Fibroblast of lung (primary cell): Measurements from ENCODE around the gene WDR44. TPM values are rescaled to one million over a fixed set of nuclear protein-coding genes. Genes with fewer than 3 reads are reported as not detected.

Source experiments
- DNase-seq, 2 donors: peaks; one replicate each; pipeline versions ENCODE4 v3.0.0 to v3.0.0-alpha.2; 2010; ENCODE audit warnings: low read depth in 2 of 2
- H2AFZ ChIP-seq: 2 replicates; pipeline ENCODE4 v1.5.1; 2012; ENCODE audit warnings: low read length, control low read depth, inconsistent platforms
- H3K27ac ChIP-seq: 2 replicates; pipeline ENCODE4 v1.5.1; 2011; ENCODE audit warnings: low read length, control low read depth; ENCODE audit not compliant: insufficient read depth
- H3K27me3 ChIP-seq: 2 replicates; pipeline ENCODE4 v1.5.1; 2011; ENCODE audit warnings: mild to moderate bottlenecking, low read length; ENCODE audit not compliant: control insufficient read depth, insufficient read depth
- H3K36me3 ChIP-seq: 2 replicates; pipeline ENCODE4 v1.5.1; 2011; ENCODE audit warnings: low read length; ENCODE audit not compliant: control insufficient read depth, insufficient read depth
- H3K4me1 ChIP-seq: 2 replicates; pipeline ENCODE4 v1.5.1; 2011; ENCODE audit warnings: low read length; ENCODE audit not compliant: control insufficient read depth, insufficient read depth; ENCODE audit errors: extremely low read depth
- H3K4me2 ChIP-seq: 2 replicates; pipeline ENCODE4 v1.5.1; 2011; ENCODE audit warnings: low read length, control low read depth; ENCODE audit not compliant: insufficient read depth; ENCODE audit errors: extremely low read depth
- H3K4me3 ChIP-seq, 4 experiments: fragments of 200-600 bp in 1 of 4; sonication (generic) in 1 of 4; replicated peaks in 1 of 4; 2 replicates each; pipeline ENCODE4 v1.5.1; 2011 to 2016; ENCODE audit warnings: low read length in 4 of 4, low read depth in 3 of 4, mild to moderate bottlenecking in 3 of 4, control low read depth in 2 of 4, inconsistent platforms in 1 of 4, mixed read lengths in 1 of 4; ENCODE audit not compliant: insufficient read depth in 1 of 4; ENCODE audit errors: control extremely low read depth in 1 of 4
- H3K79me2 ChIP-seq: 2 replicates; pipeline ENCODE4 v1.5.1; 2012; ENCODE audit warnings: mild to moderate bottlenecking, low read length, inconsistent platforms; ENCODE audit not compliant: control insufficient read depth, insufficient read depth
- H3K9ac ChIP-seq: 2 replicates; pipeline ENCODE4 v1.5.1; 2011; ENCODE audit warnings: mild to moderate bottlenecking, low read length, control low read depth; ENCODE audit not compliant: insufficient read depth
- H3K9me3 ChIP-seq: 2 replicates; pipeline ENCODE4 v1.5.1; 2012; ENCODE audit warnings: low read depth, low read length; ENCODE audit not compliant: control insufficient read depth, insufficient read depth
- H4K20me1 ChIP-seq: 2 replicates; pipeline ENCODE4 v1.5.1; 2011; ENCODE audit warnings: low read length; ENCODE audit not compliant: control insufficient read depth, insufficient read depth; ENCODE audit errors: extremely low read depth
- CTCF ChIP-seq, 2 donors: IDR thresholded peaks in 1 of 2; conservative IDR thresholded peaks in 1 of 2; 1 replicate in 1 of 2; 2 replicates in 1 of 2; pipeline ENCODE4 v1.5.1; 2011 to 2012; ENCODE audit warnings: low read length in 2 of 2, control low read depth in 1 of 2, inconsistent platforms in 1 of 2, low read depth in 1 of 2, mild to moderate bottlenecking in 1 of 2
- EZH2 ChIP-seq: IDR thresholded peaks from 2 replicates; pipeline ENCODE4 v1.5.1; 2012; ENCODE audit warnings: low read length, control low read depth, mild to moderate bottlenecking; ENCODE audit errors: missing control alignments
- polyA plus RNA-seq, 2 donors: library from polyadenylated mRNA; depleted of rRNA in 1 of 2; stranded (reverse) in 1 of 2; unstranded in 1 of 2; fragments of >200 nt; gene quantifications; 2 replicates each; pipeline ENCODE4 v1.2.1, GENCODE V29; 2011 to 2012; ENCODE audit warnings: missing spikeins in 1 of 2
- total RNA-seq: library from RNA; depleted of rRNA; stranded (reverse); fragments of >200 nt; gene quantifications from 2 replicates; pipeline ENCODE4 v1.2.1, GENCODE V29; 2014

WDR44 gene
- total and polyA plus RNA-seq, 2 donors (not counting 1 experiment from before 2014, with no cell fraction given): 15.0 to 20.6 TPM

GRCh38 chrX:118324588-118324987 lies 21.3 kb upstream of the WDR44 start:
- Histone ChIP-seq H3K4me3 (no peak overlapping the region), H3K9ac (no peak overlapping the region), H3K27me3 (no peaks in the 10 kb centered on the region), H3K36me3 (no peaks in the 10 kb centered on the region), H3K4me2 (no peak overlapping the region), H2AFZ (no peak overlapping the region), H4K20me1 (no peaks in the 10 kb centered on the region), H3K4me1 (no peaks in the 10 kb centered on the region), H3K27ac (no peak overlapping the region), H3K9me3 (no peaks in the 10 kb centered on the region), H3K79me2 (no peaks in the 10 kb centered on the region)
- no peak for TF ChIP-seq EZH2
- TF ChIP-seq CTCF (conservative IDR thresholded peaks at IDR 0.05 in 1 of 2, IDR thresholded peaks at IDR 0.05 in 1 of 2; ENCODE audit: low read depth in 1 of 2, low read length in 2 of 2): no peak
- DNase-seq: no peak

GRCh38 chrX:118325453-118325852 lies 20.5 kb upstream of the WDR44 start:
- Histone ChIP-seq H3K79me2 (no peaks in the 10 kb centered on the region), H3K4me2 (no peak overlapping the region), H4K20me1 (no peaks in the 10 kb centered on the region), H3K36me3 (no peaks in the 10 kb centered on the region), H3K27ac (no peak overlapping the region), H3K4me1 (no peaks in the 10 kb centered on the region), H2AFZ (no peak overlapping the region), H3K9ac (no peak overlapping the region), H3K4me3 (no peak overlapping the region), H3K27me3 (no peaks in the 10 kb centered on the region), H3K9me3 (no peaks in the 10 kb centered on the region)
- TF ChIP-seq EZH2 (no peak), CTCF (conservative IDR thresholded peaks at IDR 0.05 in 1 of 2, IDR thresholded peaks at IDR 0.05 in 1 of 2; ENCODE audit: low read depth in 1 of 2, low read length in 2 of 2) (peak in 1 of 2 donors; percentile 13)
- no peak for DNase-seq

- H3K4me3 ChIP-seq: no peak overlapping the region
- H3K4me2 ChIP-seq: no peak overlapping the region
- no peaks in the 10 kb centered on the region for H3K79me2 ChIP-seq
- H3K27ac ChIP-seq: no peak overlapping the region
- no peaks in the 10 kb centered on the region for H4K20me1 ChIP-seq
- H3K4me1 ChIP-seq: no peaks in the 10 kb centered on the region
- TF ChIP-seq CTCF (conservative IDR thresholded peaks at IDR 0.05 in 1 of 2, IDR thresholded peaks at IDR 0.05 in 1 of 2; ENCODE audit: low read depth in 1 of 2, low read length in 2 of 2): no peak
- TF ChIP-seq EZH2: no peak
- H3K9me3 ChIP-seq: no peaks in the 10 kb centered on the region
- no peak for DNase-seq
- H3K27me3 ChIP-seq: no peaks in the 10 kb centered on the region
- H2AFZ ChIP-seq: no peak overlapping the region
- no peak overlapping the region for H3K9ac ChIP-seq
- H3K36me3 ChIP-seq: no peaks in the 10 kb centered on the region
Observed at GRCh38 chrX:118329175-118329574, 16.7 kb upstream of the WDR44 start.
